ENCODE results near the gene RPH3AL.
"Not testable (repeated sequence)": the region's sequence is repeated elsewhere in the genome, so short reads cannot be mapped to it uniquely, and the experiment has no call there.

RPH3AL gene

DNA sequence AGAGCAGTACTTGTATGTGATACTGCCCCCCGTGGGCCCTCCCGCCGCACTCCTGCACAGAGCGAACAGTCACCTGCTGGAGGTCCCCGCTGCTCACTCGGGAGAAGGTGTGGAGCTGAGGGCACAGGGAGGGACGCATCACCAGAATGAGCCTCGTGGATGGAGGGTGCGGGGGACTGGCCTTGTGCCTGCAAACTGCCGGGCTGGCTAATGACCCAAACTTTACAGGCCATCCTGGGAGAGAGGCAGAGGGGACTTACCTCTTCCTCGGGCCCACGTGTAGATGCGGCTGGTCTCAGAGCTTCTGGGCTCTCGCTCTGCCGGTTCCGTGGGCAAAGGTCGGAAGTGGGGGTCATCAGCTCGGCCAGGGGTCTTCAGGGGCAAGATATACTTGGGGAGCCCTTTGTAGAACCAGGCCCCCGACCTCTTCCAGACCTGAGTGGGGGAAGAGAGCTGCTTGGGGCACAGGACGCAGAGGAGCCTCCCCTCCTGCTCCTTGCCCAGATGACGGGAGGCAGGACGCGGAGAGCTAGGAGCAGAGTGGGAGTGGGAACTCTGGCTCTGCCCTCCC is 105.7 kb downstream of the RPH3AL start:
- TF ChIP-seq, protein P1, sequence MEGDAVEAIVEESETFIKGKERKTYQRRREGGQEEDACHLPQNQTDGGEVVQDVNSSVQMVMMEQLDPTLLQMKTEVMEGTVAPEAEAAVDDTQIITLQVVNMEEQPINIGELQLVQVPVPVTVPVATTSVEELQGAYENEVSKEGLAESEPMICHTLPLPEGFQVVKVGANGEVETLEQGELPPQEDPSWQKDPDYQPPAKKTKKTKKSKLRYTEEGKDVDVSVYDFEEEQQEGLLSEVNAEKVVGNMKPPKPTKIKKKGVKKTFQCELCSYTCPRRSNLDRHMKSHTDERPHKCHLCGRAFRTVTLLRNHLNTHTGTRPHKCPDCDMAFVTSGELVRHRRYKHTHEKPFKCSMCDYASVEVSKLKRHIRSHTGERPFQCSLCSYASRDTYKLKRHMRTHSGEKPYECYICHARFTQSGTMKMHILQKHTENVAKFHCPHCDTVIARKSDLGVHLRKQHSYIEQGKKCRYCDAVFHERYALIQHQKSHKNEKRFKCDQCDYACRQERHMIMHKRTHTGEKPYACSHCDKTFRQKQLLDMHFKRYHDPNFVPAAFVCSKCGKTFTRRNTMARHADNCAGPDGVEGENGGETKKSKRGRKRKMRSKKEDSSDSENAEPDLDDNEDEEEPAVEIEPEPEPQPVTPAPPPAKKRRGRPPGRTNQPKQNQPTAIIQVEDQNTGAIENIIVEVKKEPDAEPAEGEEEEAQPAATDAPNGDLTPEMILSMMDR (IDR thresholded peaks at IDR 0.05; ENCODE audit: low read depth, low read length): no peak

DNA sequence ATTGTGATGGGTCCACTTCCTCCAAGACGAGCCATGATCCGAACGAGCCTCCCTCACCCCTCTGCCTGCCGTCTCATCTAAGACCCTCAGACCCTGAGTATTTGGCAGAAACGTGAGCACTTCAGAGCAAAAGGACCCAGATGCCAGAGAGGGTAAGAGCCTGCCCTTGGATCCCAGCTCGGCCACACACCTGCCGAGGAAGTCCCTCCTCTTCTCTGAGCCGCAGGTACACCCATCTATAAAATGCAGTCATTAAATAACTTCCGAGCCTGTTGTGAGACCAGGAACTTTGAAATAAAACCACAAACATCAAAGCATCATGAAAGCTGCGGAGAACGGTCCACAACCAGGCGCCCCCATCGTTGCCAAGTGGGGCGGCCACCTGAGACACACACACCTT is 106.4 kb downstream of the RPH3AL start:
- no peak for DNase-seq (ENCODE audit: low read depth, low spot score)
- TF ChIP-seq, protein P1 (IDR thresholded peaks at IDR 0.05; ENCODE audit: low read depth, low read length): no peak
- no peak overlapping the region for H3K4me3 ChIP-seq (ENCODE audit: low read depth, low read length)
- in situ Hi-C loops (cut with HindIII; ENCODE audit: low sequenced_read_pairs): no loop called here

More for the DNA sequence above, 105.7 kb downstream of the RPH3AL start:
- H3K4me3 ChIP-seq (ENCODE audit: low read depth, low read length): no peak overlapping the region
- in situ Hi-C loops (cut with HindIII; ENCODE audit: low sequenced_read_pairs): no loop called here
- DNase-seq (ENCODE audit: low read depth, low spot score): no peak

DNA sequence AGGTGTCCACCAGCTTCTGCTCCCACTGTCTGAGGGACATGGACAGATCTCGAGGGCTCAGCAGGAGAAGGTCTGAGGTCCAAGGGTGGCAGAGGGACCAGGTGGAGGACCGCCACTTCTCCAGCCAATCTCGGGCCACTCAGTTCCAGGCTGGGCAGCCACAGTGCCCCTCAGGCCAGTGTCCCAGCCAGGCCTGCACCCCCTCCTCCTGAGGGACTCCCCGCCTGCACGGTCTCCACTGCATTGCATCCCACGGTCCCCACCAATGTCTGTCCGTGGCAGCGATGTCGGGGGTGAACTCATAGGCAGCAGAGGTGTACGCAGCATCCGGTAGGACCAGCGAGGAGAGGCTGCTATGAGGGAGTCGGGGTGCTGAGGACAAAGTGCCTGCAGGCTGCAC is 107.0 kb downstream of the RPH3AL start:
- no peak overlapping the region for H3K4me3 ChIP-seq (ENCODE audit: low read depth, low read length)
- in situ Hi-C loops (cut with HindIII; ENCODE audit: low sequenced_read_pairs): no loop called here
- DNase-seq (ENCODE audit: low read depth, low spot score): no peak
- TF ChIP-seq, protein P1 (IDR thresholded peaks at IDR 0.05; ENCODE audit: low read depth, low read length): no peak

DNA sequence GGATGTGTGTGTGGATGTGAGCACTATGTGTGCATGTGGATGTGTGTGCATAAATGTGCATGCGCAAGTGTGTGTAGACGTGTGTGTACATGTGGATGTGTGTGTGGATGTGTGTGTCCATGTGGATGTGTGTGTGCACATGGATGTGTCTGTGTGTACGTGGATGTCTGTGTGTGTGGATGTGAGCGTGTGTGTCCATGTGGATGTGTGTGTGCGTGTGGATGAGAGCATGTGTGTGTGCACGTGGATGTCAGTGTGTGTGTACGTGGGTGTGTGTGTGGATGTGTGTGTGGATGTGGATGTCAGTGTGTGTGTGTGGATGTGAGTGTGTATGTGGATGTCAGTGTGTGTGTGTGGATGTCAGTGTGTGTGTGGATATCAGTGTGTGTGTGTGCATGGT is 107.6 kb downstream of the RPH3AL start:
- in situ Hi-C loops (cut with HindIII; ENCODE audit: low sequenced_read_pairs): no loop called here
- H3K4me3 ChIP-seq (ENCODE audit: low read depth, low read length): no peak overlapping the region
- no peak for DNase-seq (ENCODE audit: low read depth, low spot score)
- TF ChIP-seq, protein P1 (IDR thresholded peaks at IDR 0.05; ENCODE audit: low read depth, low read length): no peak

DNA sequence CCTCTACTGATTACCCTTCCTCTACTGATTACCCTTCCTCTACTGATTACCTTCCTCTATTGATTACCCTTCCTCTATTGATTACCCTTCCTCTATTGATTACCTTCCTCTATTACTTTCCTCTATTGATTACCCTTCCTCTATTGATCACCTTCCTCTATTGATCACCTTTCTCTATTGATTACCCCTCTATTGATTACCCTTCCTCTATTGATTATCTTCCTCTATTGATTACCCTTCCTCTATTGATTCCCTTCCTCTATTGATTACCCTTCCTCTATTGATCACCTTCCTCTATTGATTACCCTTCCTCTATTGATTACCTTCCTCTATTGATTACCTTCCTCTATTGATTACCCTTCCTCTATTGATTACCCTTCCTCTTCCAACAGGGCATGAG is 108.7 kb downstream of the RPH3AL start:
- DNase-seq (ENCODE audit: low read depth, low spot score); H3K4me3 ChIP-seq (ENCODE audit: low read depth, low read length); in situ Hi-C loops (cut with HindIII; ENCODE audit: low sequenced_read_pairs): not testable (repeated sequence)

DNA sequence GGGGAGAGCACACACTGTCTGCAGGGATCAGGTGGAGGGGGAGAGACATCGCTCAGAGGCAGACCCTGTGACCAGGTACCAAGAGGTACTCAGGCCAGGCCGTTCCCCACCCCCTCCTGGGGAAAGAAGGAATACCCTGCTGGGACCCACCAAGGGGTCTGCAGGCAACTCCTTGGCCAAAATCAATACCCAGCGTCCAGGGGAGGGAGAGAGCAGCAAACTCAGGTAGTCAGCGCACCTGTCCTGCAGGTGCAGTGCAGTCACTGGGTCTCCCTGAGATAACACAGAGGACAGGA is 113.7 kb downstream of the RPH3AL start:
- no peak overlapping the region for H3K4me3 ChIP-seq (ENCODE audit: low read depth, low read length)
- in situ Hi-C loops (cut with HindIII; ENCODE audit: low sequenced_read_pairs): no loop called here
- TF ChIP-seq, protein P1 (IDR thresholded peaks at IDR 0.05; ENCODE audit: low read depth, low read length): no peak
- no peak for DNase-seq (ENCODE audit: low read depth, low spot score)

DNA sequence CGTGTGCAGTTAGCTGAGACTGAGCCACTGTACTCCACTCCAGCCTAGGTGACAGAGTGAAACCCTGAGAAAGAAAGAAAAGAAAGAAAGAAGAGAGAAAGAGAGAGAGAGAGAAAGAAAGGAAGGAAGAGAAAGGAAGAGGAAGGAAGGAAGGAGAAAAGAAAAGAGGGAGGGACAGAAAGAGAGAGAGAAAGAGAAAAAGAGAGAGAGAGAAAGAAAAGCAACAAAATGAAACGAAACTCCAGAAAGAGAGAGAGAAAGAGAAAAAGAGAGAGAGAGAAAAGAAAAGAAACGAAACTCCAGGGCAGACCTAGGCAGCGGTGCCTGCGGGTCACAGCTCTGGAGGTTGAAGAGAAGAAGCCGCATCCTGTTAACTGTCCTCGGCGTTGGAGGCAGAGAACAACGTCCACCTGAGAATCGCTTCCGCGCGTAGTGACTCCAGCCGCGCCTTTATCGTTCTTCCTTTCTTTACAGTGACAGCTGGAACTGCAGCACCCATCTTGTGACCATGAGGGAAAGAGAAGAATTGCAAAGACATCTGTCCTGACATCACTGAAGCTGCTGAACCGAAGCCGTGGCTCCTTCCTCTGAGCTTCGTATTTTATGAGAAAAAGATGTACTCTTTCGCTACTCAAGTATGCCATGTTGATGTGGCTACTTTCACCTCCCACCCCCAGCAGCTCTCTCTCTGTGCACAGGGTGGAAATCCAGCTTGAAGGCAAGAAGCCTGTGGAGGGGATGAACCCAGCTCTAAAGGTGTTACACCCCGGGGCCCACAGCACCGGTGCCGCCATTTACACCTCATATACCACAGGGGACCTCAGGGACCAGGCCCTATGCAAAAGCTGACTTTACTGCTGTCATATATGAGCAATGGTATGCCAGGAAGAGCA is 114.3 kb downstream of the RPH3AL start:
- TF ChIP-seq, protein P1 (IDR thresholded peaks at IDR 0.05; ENCODE audit: low read depth, low read length): no peak
- in situ Hi-C loops (cut with HindIII; ENCODE audit: low sequenced_read_pairs): no loop called here
- DNase-seq (ENCODE audit: low read depth, low spot score): no peak
- no peak overlapping the region for H3K4me3 ChIP-seq (ENCODE audit: low read depth, low read length)

Data from astrocyte of the spinal cord (primary cell).